Measurements from ENCODE around the gene MTHFD2.
A peak's percentile ranks its signal among the peaks of the same experiment; 100 is the strongest.
"Not testable (repeated sequence)": the region's sequence is repeated elsewhere in the genome, so short reads cannot be mapped to it uniquely, and the experiment has no call there.

The MTHFD2 gene

DNA sequence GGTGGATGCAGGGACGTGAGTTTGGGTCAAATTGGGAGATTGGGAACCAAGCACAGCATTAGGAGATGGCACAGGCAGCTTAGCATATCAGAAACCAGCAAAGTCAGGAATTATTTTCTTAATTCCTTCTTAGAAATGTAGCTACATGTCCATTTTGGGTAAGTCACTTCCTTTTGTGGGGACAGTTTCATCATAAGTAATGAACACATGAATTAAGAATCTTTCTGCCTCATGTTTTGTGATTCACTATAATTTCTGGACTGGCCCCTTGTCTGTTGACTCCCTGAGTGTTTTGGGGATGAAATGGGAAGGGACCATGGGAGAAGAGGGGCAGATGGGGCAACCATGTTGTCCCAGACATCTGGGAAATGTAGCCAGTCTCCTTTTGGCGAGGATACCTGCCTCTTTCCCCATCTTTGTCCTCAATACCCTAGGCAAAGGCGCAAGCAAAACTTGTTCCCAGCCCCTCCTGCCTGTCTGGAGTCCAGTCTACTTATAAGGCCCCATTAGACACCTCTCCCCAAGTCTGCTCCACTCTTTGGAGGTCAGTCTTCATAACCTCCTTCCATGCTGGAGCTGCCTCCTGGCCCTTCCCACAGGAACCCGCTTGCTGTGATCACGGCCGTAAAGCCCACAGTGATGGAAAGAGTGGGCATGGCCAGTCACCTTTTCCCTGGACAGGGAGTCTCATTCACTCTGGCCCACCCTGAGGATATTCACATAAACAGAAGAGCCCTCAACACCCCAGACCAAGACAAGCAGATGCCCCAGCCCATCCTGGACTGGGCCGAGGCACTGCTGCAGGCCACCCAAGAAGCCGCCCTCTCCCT is 25.7 kb downstream of the MTHFD2 start:
- no peak for DNase-seq (ENCODE audit: low spot score)
- no peak for TF ChIP-seq CTCF (IDR thresholded peaks at IDR 0.05; ENCODE audit: extremely low read depth, insufficient read depth, missing control alignments)
- in situ Hi-C loops (cut with MboI; ENCODE audit: low pct_unique_long_range_greater_than_20kb, low sequenced_read_pairs, unreplicated experiment), result no loop called here

GRCh38 chr2:74225698-74226459 is 27.5 kb downstream of the MTHFD2 start:
- no peak for TF ChIP-seq CTCF (IDR thresholded peaks at IDR 0.05; ENCODE audit: extremely low read depth, insufficient read depth, missing control alignments)
- no peak for DNase-seq (ENCODE audit: low spot score)
- in situ Hi-C loops (cut with MboI; ENCODE audit: low pct_unique_long_range_greater_than_20kb, low sequenced_read_pairs, unreplicated experiment), result no loop called here

DNA sequence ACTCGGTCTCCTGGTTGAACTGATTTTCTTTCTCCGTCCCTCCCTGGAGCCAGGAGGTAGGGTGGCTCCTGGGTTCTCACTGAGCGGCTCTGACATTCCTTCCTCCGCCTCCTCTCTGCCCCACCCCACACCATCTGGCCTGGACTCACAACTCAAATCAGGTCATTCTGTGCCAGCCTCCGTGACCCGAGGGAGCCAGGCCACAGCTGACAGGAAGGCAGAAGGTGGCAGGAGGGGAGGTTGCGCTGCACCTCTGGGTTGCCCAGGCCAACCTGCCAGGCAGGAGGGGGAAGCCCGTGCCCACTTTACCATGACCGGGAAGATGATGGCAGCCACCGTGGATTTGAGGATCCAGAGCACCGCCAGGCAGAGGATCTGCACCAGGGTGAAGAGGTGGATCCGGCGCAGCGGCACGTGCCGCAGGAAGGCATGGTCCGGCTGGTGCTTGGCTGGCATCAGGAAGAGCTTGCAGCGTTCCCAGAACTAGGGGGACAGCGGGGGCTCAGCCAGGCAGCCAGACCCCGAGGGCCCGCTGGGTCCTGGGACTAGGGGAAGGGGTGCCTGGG is 28.3 kb downstream of the MTHFD2 start:
- no peak for TF ChIP-seq CTCF (IDR thresholded peaks at IDR 0.05; ENCODE audit: extremely low read depth, insufficient read depth, missing control alignments)
- DNase-seq (ENCODE audit: low spot score), result no peak
- in situ Hi-C loops (cut with MboI; ENCODE audit: low pct_unique_long_range_greater_than_20kb, low sequenced_read_pairs, unreplicated experiment), result no loop called here

DNA sequence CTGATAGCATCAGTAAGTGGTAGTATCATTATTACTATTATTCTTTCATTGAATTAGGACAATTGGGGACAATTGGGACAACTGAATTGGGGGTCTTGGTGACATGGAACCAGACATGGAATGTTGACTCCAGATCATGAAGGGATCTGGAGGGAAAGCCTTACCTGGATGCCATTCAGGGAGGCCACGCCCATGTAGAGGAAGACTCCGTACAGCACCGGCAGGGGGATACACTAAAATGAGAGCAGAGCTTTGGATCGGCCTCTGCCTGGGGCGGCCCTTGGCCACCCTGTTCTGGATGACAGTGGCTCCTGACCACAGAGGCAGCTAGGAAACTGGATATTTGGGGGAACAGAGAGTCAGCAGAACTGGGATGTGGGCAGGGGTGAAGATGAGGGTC is 29.2 kb downstream of the MTHFD2 start:
- no peak for TF ChIP-seq CTCF (IDR thresholded peaks at IDR 0.05; ENCODE audit: extremely low read depth, insufficient read depth, missing control alignments)
- no peak for DNase-seq (ENCODE audit: low spot score)
- in situ Hi-C loops (cut with MboI; ENCODE audit: low pct_unique_long_range_greater_than_20kb, low sequenced_read_pairs, unreplicated experiment), result no loop called here

GRCh38 chr2:74228772-74229171 is 30.4 kb downstream of the MTHFD2 start:
- no peak for DNase-seq (ENCODE audit: low spot score)
- in situ Hi-C loops (cut with MboI; ENCODE audit: low pct_unique_long_range_greater_than_20kb, low sequenced_read_pairs, unreplicated experiment), result no loop called here
- no peak for TF ChIP-seq CTCF (IDR thresholded peaks at IDR 0.05; ENCODE audit: extremely low read depth, insufficient read depth, missing control alignments)

- in situ Hi-C loops (cut with MboI; ENCODE audit: low pct_unique_long_range_greater_than_20kb, low sequenced_read_pairs, unreplicated experiment), result not testable (repeated sequence)
These were observed 31.4 kb downstream of the MTHFD2 start for GRCh38 chr2:74229865-74230264.

GRCh38 chr2:74232426-74232825 is 34.0 kb downstream of the MTHFD2 start:
- DNase-seq (ENCODE audit: low spot score), result no peak
- in situ Hi-C loops (cut with MboI; ENCODE audit: low pct_unique_long_range_greater_than_20kb, low sequenced_read_pairs, unreplicated experiment), result no loop called here
- peak; percentile 21 for TF ChIP-seq CTCF (IDR thresholded peaks at IDR 0.05; ENCODE audit: extremely low read depth, insufficient read depth, missing control alignments)

More at GRCh38 chr2:74229865-74230264, 31.4 kb downstream of the MTHFD2 start:
- not testable (repeated sequence) for DNase-seq (ENCODE audit: low spot score)
